Panc1 (cell line): ENCODE results near the gene GXYLT1. TPM values are rescaled to one million over a fixed set of nuclear protein-coding genes. Genes with fewer than 3 reads are reported as not detected.
"Not testable (repeated sequence)": the region's sequence is repeated elsewhere in the genome, so short reads cannot be mapped to it uniquely, and the experiment has no call there.

Experiments used
- ATAC-seq: fragments of 200-7000 bp; cut with Tn5 transposase; 2 replicates; pipeline ENCODE4 v1.9.1; 2020; ENCODE audit warnings: mild to moderate bottlenecking, moderate library complexity
- BruUV-seq: library from RNA; stranded (reverse); fragments of 400-500 nt; replicated peaks from 2 replicates; lab custom pipeline; 2021; lab: Mats Ljungman, UMichigan
- CTCF ChIA-PET: fragments of 300-600 bp; sonication (Branson Sonifier 250); formaldehyde crosslinking; loops from one replicate; lab custom pipeline; 2022; ENCODE audit warnings: antibody characterized with exemption; lab: Charles Lee
- POLR2A ChIA-PET: fragments of 300-600 bp; sonication (Branson Sonifier 250); formaldehyde crosslinking; loops from one replicate; lab custom pipeline; 2022; ENCODE audit warnings: antibody characterized with exemption; lab: Charles Lee
- DNase-seq: peaks from one replicate; pipeline ENCODE4 v3.0.0-alpha.2; 2010; ENCODE audit warnings: low read depth, low spot score
- H3K27ac ChIP-seq: 2 replicates; pipeline ENCODE4 v1.5.1; 2011; ENCODE audit warnings: mild to moderate bottlenecking, low read length, inconsistent platforms
- H3K27me3 ChIP-seq: fragments of 200-500 bp; sonication (Bioruptor generic); 2 replicates; pipeline ENCODE4 v1.6.0; 2014; ENCODE audit warnings: low read length, inconsistent platforms; ENCODE audit not compliant: control insufficient read depth, insufficient read depth
- H3K36me3 ChIP-seq: fragments of 200-500 bp; sonication (Bioruptor generic); 2 replicates; pipeline ENCODE4 v1.5.1; 2014; ENCODE audit warnings: inconsistent platforms, mild to moderate bottlenecking, low read length, moderate library complexity; ENCODE audit not compliant: control insufficient read depth, insufficient read depth
- H3K4me1 ChIP-seq: 2 replicates; pipeline ENCODE4 v1.5.1; 2011; ENCODE audit warnings: inconsistent platforms, mild to moderate bottlenecking, low read length, moderate library complexity; ENCODE audit not compliant: control insufficient read depth, insufficient read depth
- H3K4me3 ChIP-seq, 2 experiments: 2 replicates each; pipeline ENCODE4 v1.5.1; 2011 to 2012; ENCODE audit warnings: low read depth in 2 of 2, low read length in 2 of 2, mild to moderate bottlenecking in 2 of 2, inconsistent platforms in 1 of 2, moderate library complexity in 1 of 2
- H3K9me3 ChIP-seq: fragments of 200-500 bp; sonication (Bioruptor generic); 2 replicates; pipeline ENCODE4 v1.5.1; 2014; ENCODE audit warnings: low read depth, mild to moderate bottlenecking, inconsistent platforms, low read length, moderate library complexity; ENCODE audit not compliant: control insufficient read depth, insufficient read depth
- CTCF ChIP-seq: fragments of 450-650 bp; IDR thresholded peaks from 2 replicates; pipeline ENCODE4 v1.5.1; 2017; ENCODE audit warnings: mild to moderate bottlenecking
- POLR2AphosphoS5 ChIP-seq: IDR thresholded peaks from 2 replicates; pipeline ENCODE4 v1.6.1; 2012; ENCODE audit warnings: mild to moderate bottlenecking, low read depth, low read length, moderate library complexity
- REST ChIP-seq, 2 experiments: IDR thresholded peaks; 2 replicates each; pipeline ENCODE4 v1.6.1; 2011 to 2012; ENCODE audit warnings: low read depth in 2 of 2, control low read depth in 1 of 2, low read length in 1 of 2, mild to moderate bottlenecking in 1 of 2, moderate library complexity in 1 of 2; ENCODE audit not compliant: insufficient read depth in 1 of 2
- SIN3A ChIP-seq: IDR thresholded peaks from 2 replicates; pipeline ENCODE4 v1.6.1; 2012; ENCODE audit warnings: low read depth, mild to moderate bottlenecking, low read length, moderate library complexity, borderline replicate concordance; ENCODE audit not compliant: insufficient read depth
- TCF7L2 ChIP-seq: IDR thresholded peaks from 2 replicates; pipeline ENCODE4 v1.6.1; 2011; ENCODE audit warnings: mild to moderate bottlenecking, low read depth, low read length, inconsistent platforms
- in situ Hi-C: cut with HindIII; loops from 2 replicates; pipeline ENCODE4 v1.10.0; 2016; ENCODE audit warnings: low sequenced_read_pairs, low pct_unique_long_range_greater_than_20kb
- intact Hi-C: fragments of 100-400 bp; cut with micrococcal nuclease; formaldehyde crosslinking; loops from one replicate; pipeline ENCODE4 v1.10.0; 2022; ENCODE audit not compliant: unreplicated experiment
- total RNA-seq: library from RNA; stranded (reverse); gene quantifications from one replicate; pipeline ENCODE4 v1.2.1, GENCODE V29; 2021; ENCODE audit not compliant: unreplicated experiment

GXYLT1 gene
- total RNA-seq, 1 experiment from 2014 or later, result 17.4 TPM

- ATAC-seq (no peak), DNase-seq (no peak)
- H3K27ac ChIP-seq, result no peak overlapping the region
- H3K27me3 ChIP-seq, result no peaks in the 10 kb centered on the region
- BruUV-seq, result no TSS peak
- intact Hi-C loops, result no loop called here
- ChIA-PET CTCF (no interaction called here), POLR2A (no interaction called here)
- peaks cover 4% of the 10 kb centered on the region for H3K36me3 ChIP-seq
- in situ Hi-C loops, result no loop called here
- no peaks in the 10 kb centered on the region for H3K4me1 ChIP-seq
- no peak for TF ChIP-seq SIN3A
- TF ChIP-seq CTCF, result no peak
- TF ChIP-seq REST (IDR thresholded peaks at IDR 0.05; ENCODE audit: insufficient read depth in 1 of 2, low read depth in 2 of 2, low read length in 1 of 2), result no peak
- TF ChIP-seq TCF7L2, result no peak
- H3K9me3 ChIP-seq, result no peaks in the 10 kb centered on the region
- no peak overlapping the region for H3K4me3 ChIP-seq
These were observed 35.6 kb downstream of the GXYLT1 start for GRCh38 chr12:42109031-42109430.

GRCh38 chr12:42106791-42107190 lies 37.9 kb downstream of the GXYLT1 start:
- in situ Hi-C loops, BruUV-seq: not testable (repeated sequence)

GRCh38 chr12:42104784-42105183 lies 39.9 kb downstream of the GXYLT1 start:
- in situ Hi-C loops (no loop called here), intact Hi-C loops (no loop called here)
- POLR2A ChIA-PET, result no interaction called here
- BruUV-seq, result no TSS peak
- no peaks in the 10 kb centered on the region for H3K4me1 ChIP-seq
- no peak overlapping the region for H3K27ac ChIP-seq
- TF ChIP-seq CTCF (no peak), TCF7L2 (no peak), POLR2AphosphoS5 (no peak), SIN3A (no peak), REST (IDR thresholded peaks at IDR 0.05; ENCODE audit: insufficient read depth in 1 of 2, low read depth in 2 of 2, low read length in 1 of 2) (no peak)
- CTCF ChIA-PET, result interaction anchor here (1.0 kb wide), 1 partner anchor 914 kb away, joined by 4 read pairs; no protein-coding TSS in a partner anchor
- no peak overlapping the region for H3K4me3 ChIP-seq
- H3K36me3 ChIP-seq, result peaks cover 4% of the 10 kb centered on the region
- no peaks in the 10 kb centered on the region for H3K27me3 ChIP-seq
- H3K9me3 ChIP-seq, result no peaks in the 10 kb centered on the region
- no peak for DNase-seq
- ATAC-seq, result no peak

More at GRCh38 chr12:42106791-42107190, 37.9 kb downstream of the GXYLT1 start:
- CTCF ChIA-PET, H3K4me1 ChIP-seq, ATAC-seq, intact Hi-C loops, H3K9me3 ChIP-seq, H3K27me3 ChIP-seq, H3K36me3 ChIP-seq, DNase-seq, H3K27ac ChIP-seq, H3K4me3 ChIP-seq, POLR2A ChIA-PET: not testable (repeated sequence)
